ENCODE results near the gene PPP1R26.

DNA sequence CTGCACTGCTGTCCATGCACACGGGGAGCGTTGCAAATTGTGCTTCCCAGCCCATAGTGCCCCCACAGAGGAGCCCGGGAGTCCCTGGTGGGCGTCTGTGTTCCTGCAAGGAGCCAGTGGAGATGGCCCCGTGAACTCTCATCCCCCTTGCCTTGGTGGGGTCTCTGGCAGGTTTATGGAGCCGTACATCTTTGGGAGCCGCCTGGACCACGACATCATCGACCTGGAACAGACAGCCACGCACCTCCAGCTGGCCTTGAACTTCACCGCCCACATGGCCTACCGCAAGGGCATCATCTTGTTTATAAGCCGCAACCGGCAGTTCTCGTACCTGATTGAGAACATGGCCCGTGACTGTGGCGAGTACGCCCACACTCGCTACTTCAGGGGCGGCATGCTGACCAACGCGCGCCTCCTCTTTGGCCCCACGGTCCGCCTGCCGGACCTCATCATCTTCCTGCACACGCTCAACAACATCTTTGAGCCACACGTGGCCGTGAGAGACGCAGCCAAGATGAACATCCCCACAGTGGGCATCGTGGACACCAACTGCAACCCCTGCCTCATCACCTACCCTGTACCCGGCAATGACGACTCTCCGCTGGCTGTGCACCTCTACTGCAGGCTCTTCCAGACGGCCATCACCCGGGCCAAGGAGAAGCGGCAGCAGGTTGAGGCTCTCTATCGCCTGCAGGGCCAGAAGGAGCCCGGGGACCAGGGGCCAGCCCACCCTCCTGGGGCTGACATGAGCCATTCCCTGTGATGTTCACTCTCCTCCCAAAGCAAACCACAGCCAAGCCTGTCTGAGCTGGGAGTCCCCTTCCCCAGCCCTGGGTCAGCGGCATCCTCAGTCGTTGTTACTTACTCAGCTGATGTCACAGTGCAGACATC is 24.0 kb downstream of the PPP1R26 start:
- TF ChIP-seq, protein P1, sequence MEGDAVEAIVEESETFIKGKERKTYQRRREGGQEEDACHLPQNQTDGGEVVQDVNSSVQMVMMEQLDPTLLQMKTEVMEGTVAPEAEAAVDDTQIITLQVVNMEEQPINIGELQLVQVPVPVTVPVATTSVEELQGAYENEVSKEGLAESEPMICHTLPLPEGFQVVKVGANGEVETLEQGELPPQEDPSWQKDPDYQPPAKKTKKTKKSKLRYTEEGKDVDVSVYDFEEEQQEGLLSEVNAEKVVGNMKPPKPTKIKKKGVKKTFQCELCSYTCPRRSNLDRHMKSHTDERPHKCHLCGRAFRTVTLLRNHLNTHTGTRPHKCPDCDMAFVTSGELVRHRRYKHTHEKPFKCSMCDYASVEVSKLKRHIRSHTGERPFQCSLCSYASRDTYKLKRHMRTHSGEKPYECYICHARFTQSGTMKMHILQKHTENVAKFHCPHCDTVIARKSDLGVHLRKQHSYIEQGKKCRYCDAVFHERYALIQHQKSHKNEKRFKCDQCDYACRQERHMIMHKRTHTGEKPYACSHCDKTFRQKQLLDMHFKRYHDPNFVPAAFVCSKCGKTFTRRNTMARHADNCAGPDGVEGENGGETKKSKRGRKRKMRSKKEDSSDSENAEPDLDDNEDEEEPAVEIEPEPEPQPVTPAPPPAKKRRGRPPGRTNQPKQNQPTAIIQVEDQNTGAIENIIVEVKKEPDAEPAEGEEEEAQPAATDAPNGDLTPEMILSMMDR (IDR thresholded peaks at IDR 0.05) = no peak
- TF ChIP-seq POLR2A (IDR thresholded peaks at IDR 0.05) (no peak), EP300 (IDR thresholded peaks at IDR 0.05) (no peak)

Data from tibial nerve (tissue), 4 donors.